ENCODE results near the gene RNF144B. TPM values are rescaled to one million over a fixed set of nuclear protein-coding genes. Genes with fewer than 3 reads are reported as not detected.

The RNF144B gene
- total RNA-seq, 1 experiment from 2014 or later = 1.7 TPM

DNA sequence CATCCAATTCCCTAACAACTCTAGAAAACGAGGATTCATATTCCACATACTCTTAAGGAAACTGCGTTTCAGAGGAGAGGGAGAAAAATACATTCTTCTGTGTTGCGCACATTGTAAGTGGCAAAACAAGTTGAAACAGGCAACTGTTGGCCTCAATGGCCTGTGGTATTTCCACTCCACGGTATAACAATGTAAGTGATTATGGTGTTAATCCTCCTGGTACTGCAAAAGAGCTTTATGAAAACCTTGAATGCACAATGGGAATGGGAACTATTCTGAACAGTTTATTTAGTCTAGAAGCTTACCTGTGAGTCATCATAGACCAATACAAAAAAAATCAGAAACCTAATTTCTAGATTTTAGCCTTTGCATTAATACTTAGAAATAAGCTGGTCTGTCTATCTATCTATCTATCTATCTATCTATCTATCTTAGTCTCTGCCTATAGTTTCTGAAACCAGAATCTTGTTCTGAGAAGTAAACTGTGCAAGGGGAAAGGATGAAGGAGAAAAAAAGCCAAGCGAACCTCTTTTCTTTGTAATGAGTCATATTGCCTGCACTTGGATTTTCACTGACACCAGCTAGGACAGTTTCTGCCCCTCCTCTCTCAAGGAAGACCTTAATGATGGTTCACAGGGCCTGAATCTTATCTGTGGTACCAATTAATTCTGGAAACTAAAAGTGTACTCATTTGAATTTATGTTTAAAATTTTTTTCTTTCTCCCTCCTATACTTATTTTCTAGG lies 101.5 kb downstream of the RNF144B start:
- Histone ChIP-seq H3K27me3 (ENCODE audit: control insufficient read depth, insufficient read depth, low read length) (no peaks in the 10 kb centered on the region), H3K4me3 (ENCODE audit: insufficient read depth, low read depth, low read length) (no peak overlapping the region), H3K36me3 (replicated peaks; ENCODE audit: control insufficient read depth, insufficient read depth, low read length) (no peaks in the 10 kb centered on the region)
- DNase-seq = no peak

DNA sequence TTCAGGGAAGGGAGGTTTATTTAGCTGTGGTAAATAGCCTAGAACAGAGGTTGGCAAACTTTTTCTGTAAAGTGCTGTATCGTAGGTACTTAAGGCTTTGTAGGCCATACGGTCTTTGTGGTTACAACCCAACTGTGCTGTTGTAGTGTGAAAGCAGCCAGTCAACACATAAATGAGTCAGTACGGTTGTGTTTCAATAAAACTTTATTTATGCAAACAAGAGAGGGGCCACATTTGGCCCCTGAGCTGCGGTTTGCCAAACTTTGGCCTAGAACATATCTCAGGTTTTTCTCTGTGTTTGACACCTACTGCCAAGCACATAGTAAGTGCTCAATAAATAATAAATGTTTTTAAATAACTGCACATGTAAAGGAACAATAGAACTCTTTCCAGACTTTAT lies 102.2 kb downstream of the RNF144B start:
- no peak for DNase-seq
- H3K36me3 ChIP-seq (replicated peaks; ENCODE audit: control insufficient read depth, insufficient read depth, low read length) = no peaks in the 10 kb centered on the region
- H3K27me3 ChIP-seq (ENCODE audit: control insufficient read depth, insufficient read depth, low read length) = no peaks in the 10 kb centered on the region
- no peak overlapping the region for H3K4me3 ChIP-seq (ENCODE audit: insufficient read depth, low read depth, low read length)

DNA sequence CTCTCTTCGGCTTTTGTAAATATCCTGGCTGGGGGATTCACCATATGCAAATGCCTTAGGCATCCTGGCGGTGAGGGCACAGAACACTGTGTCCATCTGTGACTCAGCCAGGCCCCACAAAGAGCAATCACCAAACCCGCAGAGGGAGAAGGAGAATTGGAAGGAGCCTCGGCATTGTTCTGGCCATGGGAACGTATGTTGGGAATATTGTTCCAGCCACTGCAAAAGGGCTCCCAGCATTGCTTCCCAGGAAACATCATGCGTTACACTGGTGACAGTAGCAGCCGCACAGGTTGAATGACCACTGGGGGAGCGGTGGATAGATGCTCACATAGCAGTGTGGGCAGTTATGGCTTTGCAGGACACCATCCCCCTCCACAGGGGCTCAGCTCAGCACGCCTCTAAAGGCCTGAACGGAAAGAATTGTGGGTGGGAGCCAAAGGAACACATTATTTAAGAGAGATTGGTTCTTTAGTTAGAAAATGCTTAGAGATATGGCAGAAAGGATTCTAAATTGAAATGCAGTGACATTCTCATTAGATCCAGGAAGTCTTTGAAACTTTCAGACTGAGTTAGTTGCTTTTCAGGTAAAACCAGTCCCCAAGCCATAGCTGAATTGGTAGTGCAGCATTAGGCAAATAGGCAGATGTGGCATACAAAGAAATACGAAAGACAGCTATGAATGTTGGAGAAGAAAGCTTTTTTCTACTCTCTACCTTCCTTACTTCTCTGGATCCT lies 104.3 kb downstream of the RNF144B start:
- DNase-seq = no peak
- H3K36me3 ChIP-seq (replicated peaks; ENCODE audit: control insufficient read depth, insufficient read depth, low read length) = no peaks in the 10 kb centered on the region
- no peaks in the 10 kb centered on the region for H3K27me3 ChIP-seq (ENCODE audit: control insufficient read depth, insufficient read depth, low read length)
- H3K4me3 ChIP-seq (ENCODE audit: insufficient read depth, low read depth, low read length) = no peak overlapping the region

- no peak for DNase-seq
- Histone ChIP-seq H3K4me3 (ENCODE audit: insufficient read depth, low read depth, low read length) (no peak overlapping the region), H3K36me3 (replicated peaks; ENCODE audit: control insufficient read depth, insufficient read depth, low read length) (no peaks in the 10 kb centered on the region), H3K27me3 (ENCODE audit: control insufficient read depth, insufficient read depth, low read length) (no peaks in the 10 kb centered on the region)
Observed at GRCh38 chr6:18492972-18493371, 105.8 kb downstream of the RNF144B start.

GRCh38 chr6:18493382-18493891 lies 106.3 kb downstream of the RNF144B start:
- Histone ChIP-seq H3K4me3 (ENCODE audit: insufficient read depth, low read depth, low read length) (no peak overlapping the region), H3K36me3 (replicated peaks; ENCODE audit: control insufficient read depth, insufficient read depth, low read length) (no peaks in the 10 kb centered on the region), H3K27me3 (ENCODE audit: control insufficient read depth, insufficient read depth, low read length) (no peaks in the 10 kb centered on the region)
- no peak for DNase-seq

- DNase-seq = no peak
Observed at GRCh38 chr6:18493925-18494324, 106.8 kb downstream of the RNF144B start.

GRCh38 chr6:18495236-18495635 lies 108.1 kb downstream of the RNF144B start:
- no peaks in the 10 kb centered on the region for H3K36me3 ChIP-seq (replicated peaks; ENCODE audit: control insufficient read depth, insufficient read depth, low read length)
- no peaks in the 10 kb centered on the region for H3K27me3 ChIP-seq (ENCODE audit: control insufficient read depth, insufficient read depth, low read length)
- DNase-seq = no peak
- H3K4me3 ChIP-seq (ENCODE audit: insufficient read depth, low read depth, low read length) = no peak overlapping the region

More at GRCh38 chr6:18493925-18494324, 106.8 kb downstream of the RNF144B start:
- H3K36me3 ChIP-seq (replicated peaks; ENCODE audit: control insufficient read depth, insufficient read depth, low read length) = no peaks in the 10 kb centered on the region
- no peak overlapping the region for H3K4me3 ChIP-seq (ENCODE audit: insufficient read depth, low read depth, low read length)
- no peaks in the 10 kb centered on the region for H3K27me3 ChIP-seq (ENCODE audit: control insufficient read depth, insufficient read depth, low read length)

- no peaks in the 10 kb centered on the region for H3K27me3 ChIP-seq (ENCODE audit: control insufficient read depth, insufficient read depth, low read length)
- no peaks in the 10 kb centered on the region for H3K36me3 ChIP-seq (replicated peaks; ENCODE audit: control insufficient read depth, insufficient read depth, low read length)
- no peak overlapping the region for H3K4me3 ChIP-seq (ENCODE audit: insufficient read depth, low read depth, low read length)
- no peak for DNase-seq
Observed at GRCh38 chr6:18496462-18496861, 109.3 kb downstream of the RNF144B start.

GRCh38 chr6:18497006-18497405 lies 109.9 kb downstream of the RNF144B start:
- no peak for DNase-seq
- no peaks in the 10 kb centered on the region for H3K27me3 ChIP-seq (ENCODE audit: control insufficient read depth, insufficient read depth, low read length)
- no peaks in the 10 kb centered on the region for H3K36me3 ChIP-seq (replicated peaks; ENCODE audit: control insufficient read depth, insufficient read depth, low read length)
- no peak overlapping the region for H3K4me3 ChIP-seq (ENCODE audit: insufficient read depth, low read depth, low read length)

GRCh38 chr6:18498408-18498807 lies 111.3 kb downstream of the RNF144B start:
- no peak for DNase-seq
- Histone ChIP-seq H3K27me3 (ENCODE audit: control insufficient read depth, insufficient read depth, low read length) (no peaks in the 10 kb centered on the region), H3K36me3 (replicated peaks; ENCODE audit: control insufficient read depth, insufficient read depth, low read length) (no peaks in the 10 kb centered on the region), H3K4me3 (ENCODE audit: insufficient read depth, low read depth, low read length) (no peak overlapping the region)

DNA sequence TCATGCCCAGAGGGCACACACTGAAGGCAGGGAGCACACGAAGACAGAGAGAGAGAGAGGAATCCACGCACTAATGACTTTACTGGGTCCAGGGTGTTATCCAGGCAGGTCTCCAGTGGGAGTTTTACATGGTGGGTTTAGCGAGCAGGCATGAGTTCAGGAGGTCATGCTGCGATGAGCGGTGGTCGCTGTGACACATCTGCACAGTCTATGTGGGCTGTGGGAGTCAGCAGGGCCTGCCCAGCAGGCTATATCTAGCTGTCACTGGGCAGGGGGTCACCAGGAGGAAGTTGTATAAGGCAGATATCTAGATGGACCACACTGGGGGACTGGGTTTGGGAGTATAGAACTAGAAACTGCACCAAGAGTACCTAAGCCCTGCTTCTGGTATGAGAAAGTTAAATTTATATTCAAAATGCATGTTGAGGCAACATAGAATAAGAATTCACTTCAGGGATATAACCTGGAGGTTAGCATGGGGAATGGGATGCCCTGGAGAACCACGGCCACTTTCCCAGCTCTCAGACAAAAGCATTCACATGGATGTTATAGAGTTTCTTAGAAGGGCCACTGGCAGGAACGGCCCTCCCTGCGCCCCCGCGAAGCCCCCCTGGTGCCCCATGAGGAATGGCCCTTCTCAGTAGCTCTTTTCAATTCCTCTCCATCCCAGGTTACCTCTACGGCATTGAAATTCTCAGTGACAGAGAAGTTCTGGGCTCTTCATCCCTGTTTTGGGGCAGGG lies 113.9 kb downstream of the RNF144B start:
- Histone ChIP-seq H3K27me3 (ENCODE audit: control insufficient read depth, insufficient read depth, low read length) (no peaks in the 10 kb centered on the region), H3K36me3 (replicated peaks; ENCODE audit: control insufficient read depth, insufficient read depth, low read length) (no peaks in the 10 kb centered on the region), H3K4me3 (ENCODE audit: insufficient read depth, low read depth, low read length) (no peak overlapping the region)
- DNase-seq = no peak

DNA sequence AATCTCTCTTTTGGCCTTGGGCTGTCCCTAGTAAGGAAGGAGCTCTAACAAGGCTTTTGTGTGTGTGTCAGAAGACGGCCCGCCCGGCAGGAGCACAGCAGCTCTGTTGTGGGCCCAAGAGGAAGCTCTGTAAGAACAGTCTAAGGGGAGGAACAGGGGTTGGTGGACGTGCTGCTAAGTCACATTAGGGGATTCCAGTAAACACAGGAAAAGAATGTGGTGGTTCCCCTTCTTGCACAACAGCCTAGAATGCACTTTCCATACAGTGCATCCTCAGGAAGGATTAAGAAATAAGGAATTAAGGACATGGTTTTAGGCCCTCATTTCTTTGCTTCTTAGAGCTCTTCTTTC lies 114.5 kb downstream of the RNF144B start:
- H3K27me3 ChIP-seq (ENCODE audit: control insufficient read depth, insufficient read depth, low read length) = no peaks in the 10 kb centered on the region
- no peak for DNase-seq

DNA sequence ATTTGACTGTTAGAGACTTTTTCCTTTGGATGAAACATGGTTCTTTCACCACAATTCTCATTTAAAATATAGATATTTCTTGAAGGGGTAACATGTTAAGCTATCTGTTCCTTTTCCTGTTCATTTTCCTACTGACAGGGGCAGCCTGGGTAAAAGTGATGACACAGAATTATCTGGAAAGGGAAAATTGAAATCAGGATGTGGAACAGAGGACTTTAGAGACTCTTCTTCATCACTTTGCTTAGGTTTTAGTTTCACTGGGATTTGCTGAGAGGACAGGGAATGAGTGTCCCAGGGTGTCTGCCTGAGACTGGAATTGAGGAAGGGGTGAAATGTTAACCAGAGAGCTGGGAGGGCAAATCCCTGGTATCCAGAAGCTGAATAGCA lies 116.0 kb downstream of the RNF144B start:
- DNase-seq = no peak
- Histone ChIP-seq H3K4me3 (ENCODE audit: insufficient read depth, low read depth, low read length) (no peak overlapping the region), H3K36me3 (replicated peaks; ENCODE audit: control insufficient read depth, insufficient read depth, low read length) (no peaks in the 10 kb centered on the region), H3K27me3 (ENCODE audit: control insufficient read depth, insufficient read depth, low read length) (no peaks in the 10 kb centered on the region)

More for the DNA sequence above, 114.5 kb downstream of the RNF144B start:
- H3K4me3 ChIP-seq (ENCODE audit: insufficient read depth, low read depth, low read length) = no peak overlapping the region
- no peaks in the 10 kb centered on the region for H3K36me3 ChIP-seq (replicated peaks; ENCODE audit: control insufficient read depth, insufficient read depth, low read length)

- DNase-seq = peak; percentile 56
- no peaks in the 10 kb centered on the region for H3K27me3 ChIP-seq (ENCODE audit: control insufficient read depth, insufficient read depth, low read length)
- no peak overlapping the region for H3K4me3 ChIP-seq (ENCODE audit: insufficient read depth, low read depth, low read length)
- no peaks in the 10 kb centered on the region for H3K36me3 ChIP-seq (replicated peaks; ENCODE audit: control insufficient read depth, insufficient read depth, low read length)
Observed at GRCh38 chr6:18503593-18504231, 116.6 kb downstream of the RNF144B start.
